Loucy (cell line): ENCODE results near the gene EFCC1.

Experiments
- H2AFZ ChIP-seq: fragments of 200-600 bp; sonication (generic); 2 replicates; pipeline ENCODE4 v1.6.0; 2016; ENCODE audit warnings: antibody characterized with exemption, mild to moderate bottlenecking, low read length, moderate library complexity
- H3F3A ChIP-seq: fragments of 200-600 bp; 2 replicates; pipeline ENCODE4 v1.6.0; 2016; ENCODE audit warnings: antibody characterized with exemption, low read depth, mild to moderate bottlenecking
- H3K27me3 ChIP-seq: fragments of 200-600 bp; sonication (generic); 2 replicates; pipeline ENCODE4 v1.6.1; 2014; ENCODE audit warnings: low read length, mild to moderate bottlenecking; ENCODE audit not compliant: insufficient read depth, poor library complexity, severe bottlenecking
- H3K36me3 ChIP-seq: fragments of 200-600 bp; sonication (generic); 2 replicates; pipeline ENCODE4 v1.6.1; 2016; ENCODE audit warnings: low read length; ENCODE audit not compliant: insufficient read depth
- H3K4me1 ChIP-seq: fragments of 200-600 bp; sonication (generic); 2 replicates; pipeline ENCODE4 v1.5.1; 2014; ENCODE audit warnings: low read length, mild to moderate bottlenecking; ENCODE audit not compliant: insufficient read depth, poor library complexity, severe bottlenecking
- H3K4me2 ChIP-seq: fragments of 200-600 bp; sonication (generic); 2 replicates; pipeline ENCODE4 v1.6.0; 2014; ENCODE audit warnings: antibody characterized with exemption, low read length, low read depth, mild to moderate bottlenecking; ENCODE audit not compliant: poor library complexity, severe bottlenecking
- H3K4me3 ChIP-seq: fragments of 200-600 bp; sonication (generic); 2 replicates; pipeline ENCODE4 v1.5.1; 2014; ENCODE audit warnings: low read length, mild to moderate bottlenecking, mixed read lengths; ENCODE audit not compliant: poor library complexity, severe bottlenecking
- H3K79me2 ChIP-seq: fragments of 200-600 bp; sonication (generic); 2 replicates; pipeline ENCODE4 v1.6.1; 2014; ENCODE audit warnings: low read length; ENCODE audit not compliant: insufficient read depth
- H3K9ac ChIP-seq: fragments of 200-600 bp; sonication (generic); 2 replicates; pipeline ENCODE4 v1.6.0; 2014; ENCODE audit warnings: mild to moderate bottlenecking, low read depth, low read length, moderate library complexity; ENCODE audit not compliant: poor library complexity, severe bottlenecking
- H3K9me2 ChIP-seq: fragments of 200-600 bp; sonication (generic); replicated peaks from 2 replicates; pipeline ENCODE4 v1.6.1; 2016; ENCODE audit warnings: low read depth, low read length, mixed read lengths
- H3K9me3 ChIP-seq: fragments of 200-600 bp; sonication (generic); 2 replicates; pipeline ENCODE4 v1.6.1; 2014; ENCODE audit warnings: mild to moderate bottlenecking, antibody characterized with exemption, low read length, low read depth; ENCODE audit not compliant: insufficient read depth
- H4K20me1 ChIP-seq: fragments of 200-600 bp; sonication (generic); 2 replicates; pipeline ENCODE4 v1.6.0; 2014; ENCODE audit warnings: antibody characterized with exemption, low read length, mild to moderate bottlenecking; ENCODE audit not compliant: insufficient read depth, poor library complexity, severe bottlenecking
- CTCF ChIP-seq: fragments of 200-600 bp; sonication (generic); conservative IDR thresholded peaks from 2 replicates; pipeline ENCODE4 v1.5.1; 2014; ENCODE audit warnings: mild to moderate bottlenecking, antibody characterized with exemption, low read length
- EZH2phosphoT487 ChIP-seq: fragments of 200-600 bp; IDR thresholded peaks from 2 replicates; pipeline ENCODE4 v1.6.1; 2018; ENCODE audit warnings: antibody characterized with exemption, mild to moderate bottlenecking, moderate library complexity, borderline replicate concordance

The EFCC1 gene

GRCh38 chr3:128987302-128988100, 13.6 kb upstream of the EFCC1 start:
- no peak overlapping the region for H3K4me2 ChIP-seq
- H3K36me3 ChIP-seq, result no peaks in the 10 kb centered on the region
- no peaks in the 10 kb centered on the region for H4K20me1 ChIP-seq
- H3K9me2 ChIP-seq, result no peaks in the 10 kb centered on the region
- TF ChIP-seq EZH2phosphoT487, result no peak
- 0 out of 2 replicates have a peak, but pooled peaks have one; percentile 11 for TF ChIP-seq CTCF
- H3F3A ChIP-seq, result no peaks in the 10 kb centered on the region
- H3K4me3 ChIP-seq, result no peak overlapping the region
- H3K9me3 ChIP-seq, result no peaks in the 10 kb centered on the region
- no peaks in the 10 kb centered on the region for H3K27me3 ChIP-seq
- no peak overlapping the region for H2AFZ ChIP-seq
- H3K9ac ChIP-seq, result no peak overlapping the region
- H3K79me2 ChIP-seq, result no peaks in the 10 kb centered on the region
- H3K4me1 ChIP-seq, result peaks cover 20% of the 10 kb centered on the region

- Histone ChIP-seq H3K4me1 (peaks cover 15% of the 10 kb centered on the region), H4K20me1 (no peaks in the 10 kb centered on the region), H3K36me3 (no peaks in the 10 kb centered on the region), H3K9me3 (no peaks in the 10 kb centered on the region), H3K27me3 (no peaks in the 10 kb centered on the region), H3K4me2 (no peak overlapping the region), H3F3A (no peaks in the 10 kb centered on the region), H3K4me3 (no peak overlapping the region), H3K79me2 (no peaks in the 10 kb centered on the region), H3K9ac (no peak overlapping the region), H2AFZ (no peak overlapping the region), H3K9me2 (no peaks in the 10 kb centered on the region)
- TF ChIP-seq EZH2phosphoT487, result no peak
- TF ChIP-seq CTCF, result no peak
These were observed 12.8 kb upstream of the EFCC1 start for GRCh38 chr3:128988286-128988685.

- Histone ChIP-seq H3K9me2 (no peaks in the 10 kb centered on the region), H3K27me3 (no peaks in the 10 kb centered on the region), H2AFZ (peak overlapping the region; percentile 35), H3K79me2 (no peaks in the 10 kb centered on the region), H3K36me3 (no peaks in the 10 kb centered on the region), H3F3A (no peaks in the 10 kb centered on the region), H3K4me1 (peaks cover 33% of the 10 kb centered on the region), H3K4me2 (peak overlapping the region; percentile 19), H3K9me3 (no peaks in the 10 kb centered on the region), H4K20me1 (no peaks in the 10 kb centered on the region), H3K9ac (no peak overlapping the region), H3K4me3 (no peak overlapping the region)
- no peak for TF ChIP-seq CTCF
- TF ChIP-seq EZH2phosphoT487, result no peak
These were observed 9.7 kb upstream of the EFCC1 start for GRCh38 chr3:128991355-128991895.
